OCI-LY7 (cell line): Measurements from ENCODE around the gene ICAM1.

ENCODE experiments used
- CTCF ChIP-seq: fragments of 200-600 bp; sonication (generic); conservative IDR thresholded peaks from 2 replicates; pipeline ENCODE4 v1.5.1; 2014; ENCODE audit warnings: mild to moderate bottlenecking, antibody characterized with exemption, low read length, moderate library complexity, mixed read lengths
- EZH2phosphoT487 ChIP-seq: fragments of 200-600 bp; sonication (generic); IDR thresholded peaks from 2 replicates; pipeline ENCODE4 v1.6.1; 2018; ENCODE audit warnings: low read depth, borderline replicate concordance, mild to moderate bottlenecking, mixed run types, antibody characterized with exemption, low read length, moderate library complexity, mixed read lengths

GRCh38 chr19:10256551-10256950 lies 14.4 kb upstream of the ICAM1 start:
- TF ChIP-seq CTCF (no peak), EZH2phosphoT487 (no peak)
